ENCODE results near the gene COL13A1. TPM values are rescaled to one million over a fixed set of nuclear protein-coding genes. Genes with fewer than 3 reads are reported as not detected.

The COL13A1 gene
- total and polyA plus RNA-seq, 2 of the 8 experiments (the other 6 are each of a cell fraction or from before 2014, with no cell fraction given) = 2.6 to 5.2 TPM

GRCh38 chr10:69850440-69850839 lies 48.7 kb downstream of the COL13A1 start (continued):
- TF ChIP-seq CHD7 (IDR thresholded peaks at IDR 0.05; ENCODE audit: insufficient replicate concordance, low read length) = no peak
- no peak for TF ChIP-seq RBBP5 (IDR thresholded peaks at IDR 0.05; ENCODE audit: borderline replicate concordance, low read depth, low read length)
- TF ChIP-seq CBX8 (IDR thresholded peaks at IDR 0.05; ENCODE audit: borderline replicate concordance, low read depth, low read length) = no peak
- TF ChIP-seq NRF1 (IDR thresholded peaks at IDR 0.05; ENCODE audit: low read depth, low read length) = no peak

Measured in H1 (cell line).